GM13977 (cell line): ENCODE results near the gene FBXO31.
"Not testable (repeated sequence)": the region's sequence is repeated elsewhere in the genome, so short reads cannot be mapped to it uniquely, and the experiment has no call there.

Source experiments
- DNase-seq: peaks from one replicate; pipeline ENCODE4 v3.0.0; 2012; ENCODE audit warnings: low spot score
- CTCF ChIP-seq: IDR thresholded peaks from 2 replicates; pipeline ENCODE4 v1.5.1; 2012; ENCODE audit warnings: mild to moderate bottlenecking, control low read depth; ENCODE audit not compliant: insufficient read depth; ENCODE audit errors: extremely low read depth, missing control alignments
- in situ Hi-C: fragments of 300-500 bp; cut with MboI; formaldehyde crosslinking; loops from one replicate; pipeline ENCODE4 v1.12.0; 2022; ENCODE audit warnings: low sequenced_read_pairs, low pct_unique_long_range_greater_than_20kb, mixed read lengths, inconsistent platforms; ENCODE audit not compliant: unreplicated experiment

The FBXO31 gene

GRCh38 chr16:87368029-87368770 lies 15.4 kb downstream of the FBXO31 start:
- in situ Hi-C loops, result no loop called here
- no peak for TF ChIP-seq CTCF
- no peak for DNase-seq

- TF ChIP-seq CTCF, result no peak
- DNase-seq, result no peak
- in situ Hi-C loops, result no loop called here
Measured at GRCh38 chr16:87367529-87367928, 16.0 kb downstream of the FBXO31 start.

- TF ChIP-seq CTCF, result no peak
- in situ Hi-C loops, result no loop called here
- no peak for DNase-seq
Measured at GRCh38 chr16:87366930-87367329, 16.6 kb downstream of the FBXO31 start.

- in situ Hi-C loops, result no loop called here
- no peak for TF ChIP-seq CTCF
- no peak for DNase-seq
Measured at GRCh38 chr16:87366288-87366687, 17.3 kb downstream of the FBXO31 start.

- no peak for TF ChIP-seq CTCF
- in situ Hi-C loops, result no loop called here
- DNase-seq, result no peak
Measured at GRCh38 chr16:87365021-87365713, 18.4 kb downstream of the FBXO31 start.

GRCh38 chr16:87363771-87364455 lies 19.7 kb downstream of the FBXO31 start:
- no peak for DNase-seq
- TF ChIP-seq CTCF, result no peak
- in situ Hi-C loops, result no loop called here

- in situ Hi-C loops, DNase-seq: not testable (repeated sequence)
Measured at GRCh38 chr16:87362828-87363559, 20.6 kb downstream of the FBXO31 start.
